ENCODE results near the gene RSF1.

RSF1 gene

GRCh38 chr11:77698896-77699295, 121.6 kb downstream of the RSF1 start:
- no peak overlapping the region for H3K4me3 ChIP-seq (replicated peaks; ENCODE audit: low read depth, low read length)
- DNase-seq (ENCODE audit: low read depth) = no peak
- TF ChIP-seq, protein P1, sequence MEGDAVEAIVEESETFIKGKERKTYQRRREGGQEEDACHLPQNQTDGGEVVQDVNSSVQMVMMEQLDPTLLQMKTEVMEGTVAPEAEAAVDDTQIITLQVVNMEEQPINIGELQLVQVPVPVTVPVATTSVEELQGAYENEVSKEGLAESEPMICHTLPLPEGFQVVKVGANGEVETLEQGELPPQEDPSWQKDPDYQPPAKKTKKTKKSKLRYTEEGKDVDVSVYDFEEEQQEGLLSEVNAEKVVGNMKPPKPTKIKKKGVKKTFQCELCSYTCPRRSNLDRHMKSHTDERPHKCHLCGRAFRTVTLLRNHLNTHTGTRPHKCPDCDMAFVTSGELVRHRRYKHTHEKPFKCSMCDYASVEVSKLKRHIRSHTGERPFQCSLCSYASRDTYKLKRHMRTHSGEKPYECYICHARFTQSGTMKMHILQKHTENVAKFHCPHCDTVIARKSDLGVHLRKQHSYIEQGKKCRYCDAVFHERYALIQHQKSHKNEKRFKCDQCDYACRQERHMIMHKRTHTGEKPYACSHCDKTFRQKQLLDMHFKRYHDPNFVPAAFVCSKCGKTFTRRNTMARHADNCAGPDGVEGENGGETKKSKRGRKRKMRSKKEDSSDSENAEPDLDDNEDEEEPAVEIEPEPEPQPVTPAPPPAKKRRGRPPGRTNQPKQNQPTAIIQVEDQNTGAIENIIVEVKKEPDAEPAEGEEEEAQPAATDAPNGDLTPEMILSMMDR (IDR thresholded peaks at IDR 0.05; ENCODE audit: low read length, missing control alignments) = no peak

DNA sequence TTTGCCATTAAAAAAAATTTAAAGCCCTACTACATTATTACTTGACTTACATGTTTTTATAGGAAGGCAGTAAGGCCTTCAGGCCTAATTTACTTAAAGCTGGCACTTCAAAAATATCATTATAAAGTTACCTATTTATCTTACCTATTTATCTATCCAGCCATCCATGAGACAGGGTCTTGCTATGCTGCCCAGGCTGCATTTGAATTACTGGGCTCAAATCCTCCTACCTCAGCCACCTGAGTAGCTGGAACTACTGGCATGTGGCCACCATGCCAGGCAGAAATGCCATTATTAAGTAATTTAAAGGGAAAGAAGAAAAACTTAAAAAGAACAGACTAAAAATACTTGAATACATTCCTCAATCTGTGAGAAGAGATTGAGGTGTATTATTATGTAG, 122.7 kb downstream of the RSF1 start:
- H3K4me3 ChIP-seq (replicated peaks; ENCODE audit: low read depth, low read length) = no peak overlapping the region
- DNase-seq (ENCODE audit: low read depth) = no peak
- TF ChIP-seq, protein P1 (IDR thresholded peaks at IDR 0.05; ENCODE audit: low read length, missing control alignments) = no peak

DNA sequence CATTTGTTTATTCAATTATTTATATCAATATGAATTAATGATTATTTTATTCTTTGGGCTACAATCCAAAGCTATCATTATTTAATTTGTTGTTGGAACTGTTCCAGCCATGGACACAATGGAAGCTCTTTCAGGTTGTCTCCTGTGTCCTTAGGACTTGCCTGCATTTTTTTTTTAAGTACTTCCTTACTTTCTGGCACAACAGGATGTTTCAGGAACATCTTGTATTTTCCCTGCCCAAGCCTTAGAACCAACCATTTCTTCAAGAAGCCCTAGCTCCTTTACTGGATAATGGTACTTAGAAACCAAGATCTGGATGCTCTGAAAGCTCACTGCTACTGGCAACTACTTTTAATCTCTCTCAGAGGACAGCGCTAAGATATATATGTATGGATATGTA, 125.1 kb downstream of the RSF1 start:
- DNase-seq (ENCODE audit: low read depth) = no peak
- TF ChIP-seq, protein P1 (IDR thresholded peaks at IDR 0.05; ENCODE audit: low read length, missing control alignments) = no peak
- no peak overlapping the region for H3K4me3 ChIP-seq (replicated peaks; ENCODE audit: low read depth, low read length)

GRCh38 chr11:77690649-77691048, 129.9 kb downstream of the RSF1 start:
- TF ChIP-seq, protein P1 (IDR thresholded peaks at IDR 0.05; ENCODE audit: low read length, missing control alignments) = no peak
- no peak overlapping the region for H3K4me3 ChIP-seq (replicated peaks; ENCODE audit: low read depth, low read length)
- no peak for DNase-seq (ENCODE audit: low read depth)

DNA sequence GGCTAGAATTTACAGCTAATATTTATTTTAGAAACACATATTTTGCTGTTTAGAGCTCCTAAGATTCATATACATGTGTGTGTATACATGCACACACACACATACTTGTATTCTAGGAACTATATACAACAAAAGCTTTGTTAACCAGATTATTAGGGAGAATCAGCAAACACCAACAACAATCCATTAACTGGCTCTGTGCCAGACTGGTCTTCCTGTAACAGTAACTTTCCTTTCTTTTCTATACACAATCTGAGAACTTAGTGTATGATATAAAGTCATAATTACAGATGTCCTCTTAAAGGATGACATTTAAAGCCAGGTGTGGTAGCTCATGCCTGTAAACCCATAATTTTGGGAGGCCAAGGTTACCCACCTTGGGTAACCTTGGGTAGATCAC, 133.4 kb downstream of the RSF1 start:
- TF ChIP-seq, protein P1 (IDR thresholded peaks at IDR 0.05; ENCODE audit: low read length, missing control alignments) = no peak
- no peak for DNase-seq (ENCODE audit: low read depth)
- no peak overlapping the region for H3K4me3 ChIP-seq (replicated peaks; ENCODE audit: low read depth, low read length)

- no peak overlapping the region for H3K4me3 ChIP-seq (replicated peaks; ENCODE audit: low read depth, low read length)
- DNase-seq (ENCODE audit: low read depth) = no peak
- TF ChIP-seq, protein P1 (IDR thresholded peaks at IDR 0.05; ENCODE audit: low read length, missing control alignments) = no peak
Measured at GRCh38 chr11:77677138-77677537, 143.4 kb downstream of the RSF1 start.

- TF ChIP-seq, protein P1 (IDR thresholded peaks at IDR 0.05; ENCODE audit: low read length, missing control alignments) = no peak
Measured at GRCh38 chr11:77672264-77672663, 148.3 kb downstream of the RSF1 start.

More at GRCh38 chr11:77672264-77672663, 148.3 kb downstream of the RSF1 start:
- DNase-seq (ENCODE audit: low read depth) = peak; percentile 95
- H3K4me3 ChIP-seq (replicated peaks; ENCODE audit: low read depth, low read length) = no peak overlapping the region
